ENCODE results near the gene HERC2. TPM values are rescaled to one million over a fixed set of nuclear protein-coding genes. Genes with fewer than 3 reads are reported as not detected.

Gene HERC2, protein sequence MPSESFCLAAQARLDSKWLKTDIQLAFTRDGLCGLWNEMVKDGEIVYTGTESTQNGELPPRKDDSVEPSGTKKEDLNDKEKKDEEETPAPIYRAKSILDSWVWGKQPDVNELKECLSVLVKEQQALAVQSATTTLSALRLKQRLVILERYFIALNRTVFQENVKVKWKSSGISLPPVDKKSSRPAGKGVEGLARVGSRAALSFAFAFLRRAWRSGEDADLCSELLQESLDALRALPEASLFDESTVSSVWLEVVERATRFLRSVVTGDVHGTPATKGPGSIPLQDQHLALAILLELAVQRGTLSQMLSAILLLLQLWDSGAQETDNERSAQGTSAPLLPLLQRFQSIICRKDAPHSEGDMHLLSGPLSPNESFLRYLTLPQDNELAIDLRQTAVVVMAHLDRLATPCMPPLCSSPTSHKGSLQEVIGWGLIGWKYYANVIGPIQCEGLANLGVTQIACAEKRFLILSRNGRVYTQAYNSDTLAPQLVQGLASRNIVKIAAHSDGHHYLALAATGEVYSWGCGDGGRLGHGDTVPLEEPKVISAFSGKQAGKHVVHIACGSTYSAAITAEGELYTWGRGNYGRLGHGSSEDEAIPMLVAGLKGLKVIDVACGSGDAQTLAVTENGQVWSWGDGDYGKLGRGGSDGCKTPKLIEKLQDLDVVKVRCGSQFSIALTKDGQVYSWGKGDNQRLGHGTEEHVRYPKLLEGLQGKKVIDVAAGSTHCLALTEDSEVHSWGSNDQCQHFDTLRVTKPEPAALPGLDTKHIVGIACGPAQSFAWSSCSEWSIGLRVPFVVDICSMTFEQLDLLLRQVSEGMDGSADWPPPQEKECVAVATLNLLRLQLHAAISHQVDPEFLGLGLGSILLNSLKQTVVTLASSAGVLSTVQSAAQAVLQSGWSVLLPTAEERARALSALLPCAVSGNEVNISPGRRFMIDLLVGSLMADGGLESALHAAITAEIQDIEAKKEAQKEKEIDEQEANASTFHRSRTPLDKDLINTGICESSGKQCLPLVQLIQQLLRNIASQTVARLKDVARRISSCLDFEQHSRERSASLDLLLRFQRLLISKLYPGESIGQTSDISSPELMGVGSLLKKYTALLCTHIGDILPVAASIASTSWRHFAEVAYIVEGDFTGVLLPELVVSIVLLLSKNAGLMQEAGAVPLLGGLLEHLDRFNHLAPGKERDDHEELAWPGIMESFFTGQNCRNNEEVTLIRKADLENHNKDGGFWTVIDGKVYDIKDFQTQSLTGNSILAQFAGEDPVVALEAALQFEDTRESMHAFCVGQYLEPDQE (N-terminal part only)
- 27.7 and 30.8 TPM in 2 replicates for total RNA-seq

DNA sequence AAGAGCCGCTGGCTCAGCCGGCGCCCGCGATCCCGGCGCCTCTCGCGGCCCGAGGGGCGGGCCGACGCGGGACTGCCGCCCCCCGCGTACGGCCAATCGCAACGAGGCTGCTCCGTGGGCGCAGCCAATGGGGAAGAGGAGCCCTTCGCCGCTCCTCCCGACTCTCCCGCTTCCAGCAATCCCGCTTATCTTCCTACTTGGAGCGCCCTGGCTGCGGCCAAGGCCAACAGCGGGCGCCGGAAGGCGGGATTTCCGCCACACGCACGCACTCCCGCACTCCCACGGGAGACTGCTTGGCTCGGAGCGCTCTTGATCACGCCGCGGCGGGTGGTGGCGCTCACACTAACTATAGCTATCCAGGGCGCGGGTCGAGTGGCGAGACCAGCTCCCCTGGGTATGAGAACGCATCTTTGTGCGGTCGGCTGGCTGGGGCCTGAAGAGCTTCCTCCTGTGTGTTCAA, at the start of gene HERC2:
HERC2 (minus strand) TSS at position 51 of the 460 bp plus-strand sequence. CDS start 746 bp downstream, outside the sequence.

DNA sequence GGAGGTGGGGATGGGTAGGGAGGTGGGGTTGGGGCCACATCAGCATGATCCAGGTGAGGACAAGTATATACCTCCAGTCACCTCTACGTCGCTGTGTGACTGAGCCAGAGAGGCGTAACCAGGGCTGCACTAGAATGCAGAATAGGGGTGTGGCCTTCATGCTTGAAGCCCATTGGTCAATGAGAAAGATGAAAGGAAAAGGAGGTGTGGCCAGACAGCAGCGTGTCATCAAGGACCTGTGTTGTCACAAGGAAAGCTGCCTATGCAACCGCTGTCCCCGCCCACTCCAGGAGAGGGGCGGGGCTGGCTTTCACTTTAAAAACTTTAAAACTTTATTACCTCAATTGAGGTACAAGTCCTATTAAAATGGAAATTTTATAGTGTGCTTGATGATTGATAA, 36.0 kb upstream of the HERC2 start, which contains the start of gene GOLGA6L24:
GOLGA6L24 (minus strand) TSS at position 101 of the 400 bp plus-strand sequence; CDS start at position 40, 61 bp downstream.

DNA sequence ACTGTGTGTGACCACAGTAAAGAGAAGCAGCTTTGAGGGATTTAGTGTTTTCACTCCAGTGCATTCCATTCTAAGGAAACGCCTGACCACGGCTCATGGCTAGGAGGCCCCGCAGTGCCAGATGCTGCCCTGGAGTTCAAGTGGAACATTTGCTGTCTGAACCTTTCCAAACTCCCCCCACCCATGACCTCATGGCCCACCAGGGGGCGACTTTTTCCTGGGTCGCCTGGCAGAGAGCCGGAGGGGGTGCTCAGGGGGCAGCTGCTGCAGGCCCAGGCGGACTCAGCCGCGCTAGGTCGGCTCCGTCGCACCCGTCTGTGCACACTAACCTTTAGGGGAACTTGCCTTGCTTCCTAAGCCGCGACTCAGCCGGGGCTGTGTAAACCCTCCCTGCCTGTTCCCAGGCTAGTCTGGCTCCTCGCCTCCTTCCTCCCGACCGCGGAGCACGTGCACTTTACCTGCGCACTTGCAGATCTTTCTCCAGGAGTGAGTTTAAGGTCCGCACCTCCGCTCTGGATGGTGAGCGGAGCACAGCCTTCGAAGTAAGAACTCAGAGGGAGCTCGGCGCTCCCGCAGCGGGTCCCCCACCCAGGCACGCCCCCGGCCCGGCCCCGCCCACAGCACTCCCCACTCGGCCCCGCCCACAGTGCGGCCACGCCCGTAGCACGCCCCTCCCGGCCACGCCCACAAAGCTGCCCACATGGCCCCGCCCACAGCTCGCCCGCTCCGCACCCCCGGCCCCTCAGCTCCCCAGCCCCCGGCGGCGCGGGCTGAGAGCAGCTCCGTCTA, 223.0 kb downstream of the HERC2 start, which contains the start of gene OCA2:
OCA2 (minus strand) TSS at position 550 of the 789 bp plus-strand sequence. CDS start 17,441 bp downstream, outside the sequence.

Other genes starting within 250 kb of the HERC2 start
- gene OCA2, start 222.9 kb downstream of the HERC2 start, total RNA-seq, result 0.63 and 0.88 TPM in 2 replicates
- not detected in 2 replicates for gene GOLGA6L24, start 35.9 kb upstream of the HERC2 start, total RNA-seq
- not detected in 2 replicates for gene GOLGA8F, start 56.5 kb upstream of the HERC2 start, total RNA-seq
- gene GOLGA8G, start 210.8 kb upstream of the HERC2 start, total RNA-seq, result not detected in 2 replicates
- gene GOLGA6L25, start 231.4 kb upstream of the HERC2 start, total RNA-seq, result not detected in 2 replicates